PC-9 (cell line): ENCODE measurements around the gene SH2D5. TPM values are rescaled to one million over a fixed set of nuclear protein-coding genes. Genes with fewer than 3 reads are reported as not detected.

Experiments
- BruUV-seq: library from RNA; stranded (reverse); fragments of 400-500 nt; replicated peaks from 2 replicates; lab custom pipeline; 2021; lab: Mats Ljungman, UMichigan
- CTCF ChIA-PET: fragments of 300-600 bp; sonication (Branson Sonifier 250); formaldehyde crosslinking; loops from one replicate; lab custom pipeline; 2022; ENCODE audit warnings: antibody characterized with exemption; lab: Charles Lee
- POLR2A ChIA-PET: fragments of 300-600 bp; sonication (Branson Sonifier 250); formaldehyde crosslinking; loops from one replicate; lab custom pipeline; 2022; ENCODE audit warnings: antibody characterized with exemption; ENCODE audit not compliant: unreplicated experiment; lab: Charles Lee
- DNase-seq, 2 experiments: peaks; one replicate each; pipeline versions ENCODE4 v3.0.0 to v3.0.0-alpha.2; 2015 to 2022; ENCODE audit warnings: mixed read lengths in 1 of 2
- H2AFZ ChIP-seq: fragments of 200-600 bp; sonication (generic); 2 replicates; pipeline ENCODE4 v1.8.1; 2017; ENCODE audit warnings: antibody characterized with exemption
- H3F3A ChIP-seq: fragments of 200-600 bp; sonication (generic); 2 replicates; pipeline ENCODE4 v1.8.1; 2017; ENCODE audit warnings: antibody characterized with exemption, mild to moderate bottlenecking, low read depth; ENCODE audit not compliant: insufficient read depth
- H3K27ac ChIP-seq: fragments of 200-600 bp; sonication (generic); 2 replicates; pipeline ENCODE4 v1.6.1; 2016; ENCODE audit warnings: mixed run types
- H3K27me3 ChIP-seq: fragments of 200-600 bp; sonication (generic); 2 replicates; pipeline ENCODE4 v1.6.1; 2016; ENCODE audit warnings: low read depth, mixed run types; ENCODE audit not compliant: insufficient read depth
- H3K36me3 ChIP-seq: fragments of 200-600 bp; sonication (generic); 2 replicates; pipeline ENCODE4 v1.6.1; 2016; ENCODE audit warnings: low read depth, mixed run types
- H3K4me1 ChIP-seq: fragments of 200-600 bp; sonication (generic); replicated peaks from 2 replicates; pipeline ENCODE4 v1.6.1; 2016; ENCODE audit warnings: mixed run types; ENCODE audit not compliant: insufficient read depth
- H3K4me2 ChIP-seq: fragments of 200-600 bp; sonication (generic); 2 replicates; pipeline ENCODE4 v1.6.1; 2017; ENCODE audit warnings: mixed run types
- H3K4me3 ChIP-seq: fragments of 200-600 bp; sonication (generic); 2 replicates; pipeline ENCODE4 v1.6.1; 2016; ENCODE audit warnings: mixed run types
- H3K79me2 ChIP-seq: fragments of 200-600 bp; sonication (generic); 2 replicates; pipeline ENCODE4 v1.6.1; 2017; ENCODE audit warnings: low read depth, mixed run types
- H3K9me2 ChIP-seq: fragments of 200-600 bp; sonication (generic); 2 replicates; pipeline ENCODE4 v1.8.1; 2017; ENCODE audit warnings: mild to moderate bottlenecking; ENCODE audit not compliant: insufficient read depth
- H3K9me3 ChIP-seq: fragments of 200-600 bp; sonication (generic); 2 replicates; pipeline ENCODE4 v1.8.1; 2016; ENCODE audit warnings: low read depth; ENCODE audit not compliant: insufficient read depth
- H4K20me1 ChIP-seq: fragments of 200-600 bp; sonication (generic); 2 replicates; pipeline ENCODE4 v1.8.1; 2017; ENCODE audit not compliant: insufficient read depth
- EZH2 ChIP-seq: fragments of 200-600 bp; sonication (generic); IDR thresholded peaks from 2 replicates; pipeline ENCODE4 v1.8.0; 2017; ENCODE audit warnings: antibody characterized with exemption, low read depth
- intact Hi-C: fragments of 100-400 bp; cut with micrococcal nuclease; formaldehyde crosslinking; loops from one replicate; pipeline ENCODE4 v1.10.0; 2022; ENCODE audit not compliant: unreplicated experiment
- total RNA-seq: library from RNA; stranded (reverse); gene quantifications from 2 replicates; pipeline ENCODE4 v1.2.3, GENCODE V29; 2021
- TF ChIP-seq, protein P1 (sequence below): fragments of 200-600 bp; sonication (generic); conservative IDR thresholded peaks from 2 replicates; pipeline ENCODE4 v1.6.1; 2017; ENCODE audit warnings: mixed run types, antibody characterized with exemption, mild to moderate bottlenecking, moderate library complexity

Gene SH2D5
- total RNA-seq, 1 experiment from 2014 or later: 1.5 TPM

DNA sequence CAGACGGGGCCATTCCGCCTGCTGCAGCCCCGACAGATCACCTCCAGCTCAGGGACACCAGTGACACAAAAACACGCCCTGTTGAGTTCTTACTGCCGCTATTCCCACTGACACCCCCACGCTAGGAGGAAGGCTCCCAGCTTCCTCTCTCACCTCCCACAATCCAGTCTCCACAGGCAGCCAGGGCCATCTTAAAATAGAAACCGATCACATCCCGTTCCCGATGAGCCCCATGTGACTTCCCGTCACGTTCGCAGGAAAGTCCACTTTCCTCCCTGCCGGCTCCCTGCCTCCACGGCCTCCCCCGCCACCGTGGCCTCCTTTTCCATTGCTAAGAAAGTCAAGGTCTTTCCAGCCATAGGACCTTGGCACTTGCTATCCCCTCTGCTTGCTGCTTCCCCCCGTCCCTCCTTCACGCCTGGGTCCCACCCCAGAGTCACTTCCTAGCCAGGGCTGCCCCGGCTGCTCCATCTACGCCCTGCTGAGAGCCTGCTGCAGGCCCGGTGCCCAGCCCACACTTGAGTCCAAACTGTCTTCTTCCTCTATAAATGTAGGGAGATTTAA is 47.3 kb downstream of the SH2D5 start:
- ChIA-PET POLR2A (no interaction called here), CTCF (no interaction called here)
- Histone ChIP-seq H3K4me3 (no peak overlapping the region), H3F3A (no peaks in the 10 kb centered on the region), H3K36me3 (no peaks in the 10 kb centered on the region), H3K79me2 (no peaks in the 10 kb centered on the region), H3K4me1 (no peaks in the 10 kb centered on the region), H3K27me3 (no peaks in the 10 kb centered on the region), H3K4me2 (no peak overlapping the region), H4K20me1 (no peaks in the 10 kb centered on the region), H2AFZ (no peak overlapping the region), H3K27ac (no peak overlapping the region), H3K9me2 (no peaks in the 10 kb centered on the region), H3K9me3 (no peaks in the 10 kb centered on the region)
- no TSS peak for BruUV-seq
- intact Hi-C loops: no loop called here
- TF ChIP-seq EZH2: no peak
- TF ChIP-seq, protein P1, sequence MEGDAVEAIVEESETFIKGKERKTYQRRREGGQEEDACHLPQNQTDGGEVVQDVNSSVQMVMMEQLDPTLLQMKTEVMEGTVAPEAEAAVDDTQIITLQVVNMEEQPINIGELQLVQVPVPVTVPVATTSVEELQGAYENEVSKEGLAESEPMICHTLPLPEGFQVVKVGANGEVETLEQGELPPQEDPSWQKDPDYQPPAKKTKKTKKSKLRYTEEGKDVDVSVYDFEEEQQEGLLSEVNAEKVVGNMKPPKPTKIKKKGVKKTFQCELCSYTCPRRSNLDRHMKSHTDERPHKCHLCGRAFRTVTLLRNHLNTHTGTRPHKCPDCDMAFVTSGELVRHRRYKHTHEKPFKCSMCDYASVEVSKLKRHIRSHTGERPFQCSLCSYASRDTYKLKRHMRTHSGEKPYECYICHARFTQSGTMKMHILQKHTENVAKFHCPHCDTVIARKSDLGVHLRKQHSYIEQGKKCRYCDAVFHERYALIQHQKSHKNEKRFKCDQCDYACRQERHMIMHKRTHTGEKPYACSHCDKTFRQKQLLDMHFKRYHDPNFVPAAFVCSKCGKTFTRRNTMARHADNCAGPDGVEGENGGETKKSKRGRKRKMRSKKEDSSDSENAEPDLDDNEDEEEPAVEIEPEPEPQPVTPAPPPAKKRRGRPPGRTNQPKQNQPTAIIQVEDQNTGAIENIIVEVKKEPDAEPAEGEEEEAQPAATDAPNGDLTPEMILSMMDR: no peak
- DNase-seq: no peak

DNA sequence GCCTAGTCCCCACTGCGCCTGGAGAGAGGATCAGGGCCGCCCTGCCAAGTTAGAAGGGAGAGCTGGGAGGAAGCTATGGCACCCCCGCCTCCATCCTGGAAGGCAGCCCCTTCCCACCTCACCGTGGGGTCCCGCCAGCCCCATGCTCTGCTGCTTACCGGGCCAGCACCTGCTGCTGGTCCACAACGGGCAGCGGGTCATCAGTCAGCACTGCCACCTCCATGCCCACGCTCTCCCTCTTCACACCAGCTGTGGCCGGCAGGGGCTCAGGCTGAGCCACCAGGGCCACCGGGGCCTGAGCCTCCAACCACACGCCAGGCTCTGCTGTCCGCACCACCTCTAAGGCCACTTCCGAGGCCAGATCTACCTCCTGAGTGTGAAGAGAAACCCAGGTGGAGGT is 47.9 kb downstream of the SH2D5 start:
- intact Hi-C loops: no loop called here
- no peak overlapping the region for H3K4me2 ChIP-seq

DNA sequence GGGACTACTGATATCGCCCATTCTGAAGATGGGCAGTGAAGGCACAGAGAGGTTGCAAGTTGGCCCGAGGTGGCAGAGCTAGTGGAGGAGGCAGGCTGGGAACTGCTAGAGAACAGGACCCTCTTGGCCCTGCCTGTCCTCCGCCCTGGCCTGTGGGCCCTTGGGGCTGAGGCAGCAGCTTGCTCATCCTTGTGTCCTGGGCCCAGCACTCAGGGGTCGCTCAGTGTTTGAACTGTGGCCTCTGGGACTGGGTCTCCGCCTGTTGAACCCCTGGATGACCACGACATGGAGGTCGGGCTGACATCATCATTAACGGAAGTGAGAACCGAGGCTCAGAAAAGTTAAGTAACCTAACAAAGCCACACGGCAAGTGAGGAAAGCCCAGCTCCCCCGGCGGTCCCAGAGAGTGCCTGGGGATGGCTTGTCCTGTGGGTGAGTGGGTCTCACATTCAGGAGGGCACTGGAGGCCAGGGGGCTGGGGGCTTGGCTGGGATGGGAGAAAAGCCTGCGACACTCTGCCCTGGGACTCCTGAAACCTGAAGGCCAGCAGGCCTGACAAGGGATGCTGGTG is 48.4 kb downstream of the SH2D5 start:
- H3F3A ChIP-seq: no peaks in the 10 kb centered on the region
- H3K79me2 ChIP-seq: no peaks in the 10 kb centered on the region
- no peak for TF ChIP-seq EZH2
- TF ChIP-seq, protein P1: no peak
- no peak for DNase-seq
- H3K27ac ChIP-seq: no peak overlapping the region
- H3K9me3 ChIP-seq: no peaks in the 10 kb centered on the region
- H2AFZ ChIP-seq: no peak overlapping the region
- POLR2A ChIA-PET: no interaction called here
- no peaks in the 10 kb centered on the region for H3K27me3 ChIP-seq
- intact Hi-C loops: no loop called here
- BruUV-seq: no TSS peak
- no peaks in the 10 kb centered on the region for H4K20me1 ChIP-seq
- no peaks in the 10 kb centered on the region for H3K36me3 ChIP-seq
- H3K4me2 ChIP-seq: no peak overlapping the region
- H3K9me2 ChIP-seq: no peaks in the 10 kb centered on the region
- no peak overlapping the region for H3K4me3 ChIP-seq
- CTCF ChIA-PET: no interaction called here
- no peaks in the 10 kb centered on the region for H3K4me1 ChIP-seq

More for the DNA sequence above, 47.9 kb downstream of the SH2D5 start:
- H3K27me3 ChIP-seq: no peaks in the 10 kb centered on the region
- no peak for DNase-seq
- ChIA-PET CTCF (no interaction called here), POLR2A (no interaction called here)
- no peaks in the 10 kb centered on the region for H3K9me3 ChIP-seq
- H3K36me3 ChIP-seq: no peaks in the 10 kb centered on the region
- no peak overlapping the region for H3K4me3 ChIP-seq
- no peaks in the 10 kb centered on the region for H4K20me1 ChIP-seq
- no TSS peak for BruUV-seq
- H3K9me2 ChIP-seq: no peaks in the 10 kb centered on the region
- no peaks in the 10 kb centered on the region for H3F3A ChIP-seq
- no peak for TF ChIP-seq EZH2
- TF ChIP-seq, protein P1: no peak
- no peaks in the 10 kb centered on the region for H3K79me2 ChIP-seq
- no peak overlapping the region for H2AFZ ChIP-seq
- H3K27ac ChIP-seq: no peak overlapping the region
- H3K4me1 ChIP-seq: no peaks in the 10 kb centered on the region
